ENCODE data around the gene PDCD1.

- no peak for TF ChIP-seq CTCF (IDR thresholded peaks at IDR 0.05)
- TF ChIP-seq EZH2 (IDR thresholded peaks at IDR 0.05; ENCODE audit: borderline replicate concordance, insufficient read depth, low read depth, low read length, poor library complexity, severe bottlenecking) = no peak
Observed at GRCh38 chr2:241814643-241815476, 43.8 kb downstream of the PDCD1 start.
